Hematopoietic multipotent progenitor cell treated with erythropoietin and hydrocortisone succinate and interleukin-3 and kit ligand, for 8 days (in vitro differentiated cells): ENCODE results near the gene ABLIM2.
A peak's percentile ranks its signal among the peaks of the same experiment; 100 is the strongest.

Source experiments
- DNase-seq: peaks from one replicate; pipeline ENCODE4 v3.0.0-alpha.2; 2015

ABLIM2 gene

GRCh38 chr4:8133897-8134563 lies 24.6 kb downstream of the ABLIM2 start:
- no peak for DNase-seq

- no peak for DNase-seq
These were observed 25.5 kb downstream of the ABLIM2 start for GRCh38 chr4:8132947-8133705.

GRCh38 chr4:8132400-8132799 lies 26.2 kb downstream of the ABLIM2 start:
- DNase-seq = no peak

- DNase-seq = no peak
These were observed 26.8 kb downstream of the ABLIM2 start for GRCh38 chr4:8131826-8132225.

- no peak for DNase-seq
These were observed 27.4 kb downstream of the ABLIM2 start for GRCh38 chr4:8131210-8131609.

- no peak for DNase-seq
These were observed 28.1 kb downstream of the ABLIM2 start for GRCh38 chr4:8130346-8131066.

GRCh38 chr4:8129785-8130184 lies 28.8 kb downstream of the ABLIM2 start:
- no peak for DNase-seq

GRCh38 chr4:8129136-8129535 lies 29.5 kb downstream of the ABLIM2 start:
- DNase-seq = no peak

- DNase-seq = no peak
These were observed 30.3 kb downstream of the ABLIM2 start for GRCh38 chr4:8128100-8128856.

- no peak for DNase-seq
These were observed 31.4 kb downstream of the ABLIM2 start for GRCh38 chr4:8127051-8127826.

- no peak for DNase-seq
These were observed 32.1 kb downstream of the ABLIM2 start for GRCh38 chr4:8126523-8126922.

- no peak for DNase-seq
These were observed 33.0 kb downstream of the ABLIM2 start for GRCh38 chr4:8125526-8126056.

GRCh38 chr4:8123870-8124269 lies 34.7 kb downstream of the ABLIM2 start:
- no peak for DNase-seq

- no peak for DNase-seq
These were observed 35.2 kb downstream of the ABLIM2 start for GRCh38 chr4:8123389-8123788.

- DNase-seq = no peak
These were observed 35.9 kb downstream of the ABLIM2 start for GRCh38 chr4:8122746-8123145.

- no peak for DNase-seq
These were observed 37.2 kb downstream of the ABLIM2 start for GRCh38 chr4:8121292-8122015.

GRCh38 chr4:8120501-8120900 lies 38.1 kb downstream of the ABLIM2 start:
- DNase-seq = no peak

GRCh38 chr4:8119877-8120276 lies 38.7 kb downstream of the ABLIM2 start:
- DNase-seq = no peak

GRCh38 chr4:8118531-8118930 lies 40.1 kb downstream of the ABLIM2 start:
- DNase-seq = no peak

GRCh38 chr4:8118035-8118434 lies 40.6 kb downstream of the ABLIM2 start:
- DNase-seq = no peak

GRCh38 chr4:8117278-8117682 lies 41.3 kb downstream of the ABLIM2 start:
- DNase-seq = peak; percentile 48
